Transverse colon (tissue), 3 donors: Measurements from ENCODE around the gene ADCY9.

Experiments used
- EP300 ChIP-seq: sonication (generic); formaldehyde crosslinking; IDR thresholded peaks from one replicate; pipeline ENCODE4 v1.6.1; 2017; ENCODE audit warnings: antibody characterized with exemption, low read depth
- POLR2A ChIP-seq: fragments of 450-650 bp; IDR thresholded peaks from one replicate; pipeline ENCODE4 v1.6.1; 2016; ENCODE audit warnings: antibody characterized with exemption, mild to moderate bottlenecking, moderate library complexity
- TF ChIP-seq, protein P1 (sequence below), 5 experiments: fragments of 200-600 bp in 3 of 5; fragments of 450-650 bp in 2 of 5; sonication (generic) in 3 of 5; IDR thresholded peaks; 1 replicate in 2 of 5; 2 replicates in 3 of 5; pipeline ENCODE4 v1.5.1; 2016 to 2017; ENCODE audit warnings: antibody characterized with exemption in 5 of 5, inconsistent platforms in 3 of 5, mild to moderate bottlenecking in 2 of 5, moderate library complexity in 1 of 5

DNA sequence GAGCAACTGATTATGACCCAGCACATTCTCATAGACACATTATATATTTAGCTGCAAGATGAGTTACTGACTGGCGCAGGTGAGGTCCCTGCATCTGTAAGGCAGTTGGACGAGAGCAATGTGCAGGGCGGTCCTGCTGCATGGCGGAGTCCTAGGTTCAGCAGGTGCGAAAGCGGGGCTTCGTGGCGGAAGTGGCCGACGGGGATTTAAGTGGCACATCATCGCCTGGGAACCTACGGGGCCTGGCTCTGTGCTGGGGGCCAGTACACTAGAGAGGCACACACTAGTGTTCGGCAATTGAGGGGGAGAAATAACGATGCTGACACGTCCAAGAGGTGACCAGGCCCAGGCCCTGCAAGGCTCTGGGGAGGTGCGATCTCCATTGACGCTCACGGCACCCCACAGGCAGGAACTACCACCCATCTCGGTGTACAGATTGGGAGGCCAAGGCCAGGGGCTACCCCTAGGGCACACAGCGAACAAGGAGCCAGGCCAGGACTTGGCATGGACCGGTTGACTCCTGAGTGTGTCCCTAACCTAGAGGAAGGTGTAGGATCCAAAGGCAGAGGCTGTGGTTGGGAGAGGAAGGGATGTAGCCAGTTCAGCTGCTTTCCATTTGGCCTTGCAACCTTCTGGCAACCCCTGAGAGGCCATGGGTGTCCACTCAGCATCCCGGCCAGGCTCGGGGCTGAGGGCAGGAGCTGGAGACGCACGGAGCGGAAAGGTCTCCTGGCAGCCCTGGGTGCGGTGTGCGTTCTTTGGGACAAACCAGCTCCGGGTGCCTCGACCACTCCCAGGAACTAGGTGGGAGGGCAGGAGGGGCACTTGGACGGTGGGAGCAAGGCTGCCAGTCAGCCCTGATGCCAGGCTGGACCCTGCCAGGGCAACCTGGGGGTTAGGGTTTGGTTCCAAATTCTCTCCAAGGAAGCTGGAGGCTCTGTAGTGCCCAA is 131.9 kb downstream of the ADCY9 start:
- TF ChIP-seq, protein P1, sequence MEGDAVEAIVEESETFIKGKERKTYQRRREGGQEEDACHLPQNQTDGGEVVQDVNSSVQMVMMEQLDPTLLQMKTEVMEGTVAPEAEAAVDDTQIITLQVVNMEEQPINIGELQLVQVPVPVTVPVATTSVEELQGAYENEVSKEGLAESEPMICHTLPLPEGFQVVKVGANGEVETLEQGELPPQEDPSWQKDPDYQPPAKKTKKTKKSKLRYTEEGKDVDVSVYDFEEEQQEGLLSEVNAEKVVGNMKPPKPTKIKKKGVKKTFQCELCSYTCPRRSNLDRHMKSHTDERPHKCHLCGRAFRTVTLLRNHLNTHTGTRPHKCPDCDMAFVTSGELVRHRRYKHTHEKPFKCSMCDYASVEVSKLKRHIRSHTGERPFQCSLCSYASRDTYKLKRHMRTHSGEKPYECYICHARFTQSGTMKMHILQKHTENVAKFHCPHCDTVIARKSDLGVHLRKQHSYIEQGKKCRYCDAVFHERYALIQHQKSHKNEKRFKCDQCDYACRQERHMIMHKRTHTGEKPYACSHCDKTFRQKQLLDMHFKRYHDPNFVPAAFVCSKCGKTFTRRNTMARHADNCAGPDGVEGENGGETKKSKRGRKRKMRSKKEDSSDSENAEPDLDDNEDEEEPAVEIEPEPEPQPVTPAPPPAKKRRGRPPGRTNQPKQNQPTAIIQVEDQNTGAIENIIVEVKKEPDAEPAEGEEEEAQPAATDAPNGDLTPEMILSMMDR (IDR thresholded peaks at IDR 0.05) = no peak
- TF ChIP-seq EP300 (no peak), POLR2A (no peak)
